GM19455 (cell line): ENCODE data around the gene CMTM6.

Experiments
- ATAC-seq: cut with Tn5 transposase; IDR thresholded peaks from one replicate; pipeline ENCODE4 v1.9.1; 2021; ENCODE audit not compliant: unreplicated experiment

Gene CMTM6

DNA sequence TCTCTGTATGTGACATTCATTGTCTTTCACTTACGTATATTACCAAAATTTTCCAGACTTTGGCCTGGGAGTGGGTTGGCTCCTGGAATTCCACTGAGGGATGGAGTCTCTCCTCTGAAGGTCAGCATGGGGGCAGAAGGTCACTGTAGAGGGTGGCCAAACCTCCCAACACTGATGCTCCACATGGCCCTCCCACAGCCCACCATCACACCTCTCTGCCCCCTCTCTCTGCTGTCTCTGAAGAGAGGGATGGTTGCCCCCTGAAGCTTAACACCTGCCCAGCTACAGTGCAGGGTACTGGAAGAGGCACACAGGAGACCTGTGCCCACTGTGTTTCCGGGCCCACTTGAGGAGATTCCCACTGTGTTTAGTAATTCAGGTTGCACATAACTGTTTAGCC is 52.2 kb downstream of the CMTM6 start:
- ATAC-seq: no peak

- no peak for ATAC-seq
Measured at GRCh38 chr3:32449691-32450090, 53.0 kb downstream of the CMTM6 start.

GRCh38 chr3:32448686-32449474 is 53.8 kb downstream of the CMTM6 start:
- no peak for ATAC-seq

GRCh38 chr3:32447865-32448400 is 54.7 kb downstream of the CMTM6 start:
- ATAC-seq: no peak

- ATAC-seq: no peak
Measured at GRCh38 chr3:32443478-32443877, 59.2 kb downstream of the CMTM6 start.

DNA sequence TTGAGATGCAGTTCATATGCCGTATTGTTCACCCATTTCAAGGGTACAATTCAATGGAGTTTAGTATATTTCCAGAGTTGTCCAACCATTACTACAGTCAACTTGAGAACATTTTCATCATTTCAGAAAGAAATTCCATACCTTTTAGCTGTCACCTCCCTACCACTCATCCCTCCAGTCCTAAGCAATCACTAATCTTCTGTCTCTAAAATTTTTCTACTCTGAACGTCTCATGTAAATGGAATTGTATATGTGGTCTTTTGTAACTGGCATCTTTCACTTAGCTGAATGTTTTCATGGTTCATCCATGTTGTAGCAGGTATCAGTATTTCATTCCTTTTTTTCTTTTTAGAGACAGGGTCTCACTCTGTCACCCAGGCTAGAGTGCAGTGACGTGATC is 59.9 kb downstream of the CMTM6 start:
- ATAC-seq: no peak

- no peak for ATAC-seq
Measured at GRCh38 chr3:32440611-32441350, 61.9 kb downstream of the CMTM6 start.

GRCh38 chr3:32439421-32439820 is 63.2 kb downstream of the CMTM6 start:
- peak; percentile 26 for ATAC-seq

DNA sequence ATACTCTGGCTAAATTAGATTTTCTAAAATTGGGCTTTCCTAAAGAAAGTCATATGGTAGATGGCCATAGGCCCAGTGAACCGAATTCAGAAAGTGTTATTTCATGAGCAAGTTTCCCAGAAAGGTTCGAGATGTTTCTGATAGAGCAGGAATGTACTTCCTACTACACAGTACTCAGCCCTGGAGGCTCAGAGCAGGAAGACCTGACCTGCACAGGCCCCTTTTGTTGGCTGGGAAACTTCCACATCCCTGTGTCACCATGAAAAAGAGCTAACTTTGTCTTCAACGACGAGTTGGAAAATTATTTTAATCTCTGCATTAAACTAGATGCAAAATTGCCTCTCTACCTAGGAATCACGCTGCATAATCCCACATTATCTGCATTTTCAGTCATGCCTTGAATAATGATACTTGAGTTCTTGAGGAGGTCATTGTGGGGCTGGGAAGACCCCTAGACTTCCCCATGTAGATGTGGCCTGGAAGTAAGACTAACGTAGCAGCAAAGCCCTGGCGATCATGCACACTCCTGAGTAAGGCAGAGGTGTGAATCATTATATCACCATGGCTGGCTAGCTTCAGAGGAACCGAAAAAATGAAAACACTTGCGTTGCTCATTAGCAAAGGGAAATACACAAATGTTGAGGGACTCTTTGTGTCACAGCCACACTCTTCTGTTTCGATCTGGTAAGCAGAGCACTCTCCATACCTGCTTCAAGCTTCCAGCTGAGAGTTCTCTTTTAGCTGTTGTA is 63.9 kb downstream of the CMTM6 start:
- ATAC-seq: peak; percentile 89

DNA sequence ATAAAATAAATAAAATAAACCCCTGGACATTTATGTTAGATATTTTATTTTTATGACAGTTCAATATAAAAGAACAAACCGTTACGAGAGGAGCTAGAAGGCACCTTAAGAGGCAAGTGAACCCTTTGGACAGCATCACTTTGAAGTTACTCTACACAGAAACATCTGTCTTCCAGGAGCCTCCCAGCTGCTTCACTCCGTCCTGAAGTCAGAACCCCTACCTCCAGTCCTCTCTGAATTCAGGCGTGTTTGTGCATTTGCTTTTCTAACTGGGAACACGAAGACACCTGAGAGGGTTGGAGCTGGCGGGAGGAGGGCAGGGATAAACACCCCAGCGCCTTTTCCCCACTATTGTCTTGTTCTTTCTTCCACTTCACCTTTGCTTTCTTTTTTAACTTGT is 64.8 kb downstream of the CMTM6 start:
- no peak for ATAC-seq

- no peak for ATAC-seq
Measured at GRCh38 chr3:32436816-32437189, 65.8 kb downstream of the CMTM6 start.

DNA sequence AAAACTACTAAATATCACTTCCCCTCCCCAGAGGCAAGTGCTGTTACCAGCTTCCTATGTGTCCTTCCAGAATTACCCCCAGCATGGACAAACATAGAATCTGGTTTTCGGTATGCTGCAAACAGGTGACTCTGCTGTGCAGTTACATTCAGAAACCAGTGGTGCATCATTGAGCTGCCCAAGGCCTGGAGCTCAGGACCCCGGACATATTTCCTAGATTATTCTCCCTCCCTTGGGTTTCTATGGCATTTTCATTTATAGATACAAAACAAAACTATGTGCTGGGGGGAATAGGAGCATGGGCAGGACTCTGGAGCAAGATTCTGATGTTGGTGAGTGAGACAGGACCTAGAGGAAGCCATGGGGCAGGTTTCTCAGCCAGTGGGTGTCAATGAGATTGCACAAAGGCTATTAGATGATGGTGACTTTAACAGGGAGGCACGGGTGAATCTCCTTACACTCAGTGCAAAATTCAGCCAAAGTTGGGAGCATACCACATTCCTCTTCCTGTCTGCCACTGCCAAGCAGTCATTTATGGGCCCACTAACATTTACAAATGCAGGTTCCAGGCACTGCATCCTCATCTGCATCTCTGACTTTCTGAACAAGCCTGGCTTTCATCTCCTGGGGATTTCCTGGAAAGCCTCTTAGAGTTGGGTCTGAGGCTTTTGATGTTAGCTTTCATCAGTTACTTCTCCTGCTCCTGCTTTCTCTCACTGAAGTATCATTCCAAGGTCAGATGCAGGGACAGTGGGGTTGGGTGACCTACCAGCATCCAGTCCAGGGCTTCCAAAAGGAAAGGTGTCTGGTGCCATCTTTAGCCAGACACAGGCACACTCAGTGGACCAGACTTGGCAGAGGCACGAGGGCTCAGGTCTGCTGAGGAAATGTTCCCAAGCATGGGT is 66.5 kb downstream of the CMTM6 start:
- ATAC-seq: no peak

GRCh38 chr3:32434206-32434605 is 68.4 kb downstream of the CMTM6 start:
- ATAC-seq: no peak

DNA sequence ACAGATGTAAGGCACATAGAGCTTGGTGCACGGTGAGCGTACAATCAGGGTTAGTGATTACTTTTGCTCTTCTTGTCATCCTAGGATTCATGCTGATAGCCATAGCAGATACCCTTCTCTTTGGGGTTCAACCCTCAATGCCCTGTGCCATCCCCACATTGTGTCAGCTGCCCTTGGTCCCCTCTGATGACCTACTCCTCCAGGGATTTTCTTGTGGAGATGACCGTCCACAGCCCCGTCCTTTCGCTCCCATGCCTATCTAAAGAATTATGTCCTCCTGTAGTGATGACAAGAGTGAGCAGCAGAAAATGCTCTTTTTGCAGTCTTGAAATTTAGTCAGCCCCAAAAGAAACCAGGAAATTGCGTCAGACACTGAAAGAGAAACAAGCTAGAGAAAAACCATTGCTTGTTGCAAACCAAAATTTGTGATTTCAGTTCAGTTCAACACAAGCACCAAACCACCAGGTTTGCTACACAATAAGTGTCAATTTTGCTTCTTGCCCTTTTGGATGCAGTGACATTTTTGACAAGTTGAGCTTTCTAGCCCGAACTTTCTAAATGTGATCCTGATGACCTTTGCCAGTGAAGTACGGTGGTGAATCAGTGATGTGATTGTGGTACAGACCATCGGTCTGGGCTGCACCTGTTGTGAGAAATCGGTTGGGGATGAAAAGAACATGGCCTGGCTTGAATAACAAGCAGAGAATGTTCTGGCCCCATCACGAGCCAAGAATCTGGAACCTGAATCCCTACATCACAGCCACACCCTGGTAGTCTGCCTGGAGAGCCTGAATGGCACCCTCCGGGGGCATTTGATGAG is 69.7 kb downstream of the CMTM6 start:
- ATAC-seq: no peak

DNA sequence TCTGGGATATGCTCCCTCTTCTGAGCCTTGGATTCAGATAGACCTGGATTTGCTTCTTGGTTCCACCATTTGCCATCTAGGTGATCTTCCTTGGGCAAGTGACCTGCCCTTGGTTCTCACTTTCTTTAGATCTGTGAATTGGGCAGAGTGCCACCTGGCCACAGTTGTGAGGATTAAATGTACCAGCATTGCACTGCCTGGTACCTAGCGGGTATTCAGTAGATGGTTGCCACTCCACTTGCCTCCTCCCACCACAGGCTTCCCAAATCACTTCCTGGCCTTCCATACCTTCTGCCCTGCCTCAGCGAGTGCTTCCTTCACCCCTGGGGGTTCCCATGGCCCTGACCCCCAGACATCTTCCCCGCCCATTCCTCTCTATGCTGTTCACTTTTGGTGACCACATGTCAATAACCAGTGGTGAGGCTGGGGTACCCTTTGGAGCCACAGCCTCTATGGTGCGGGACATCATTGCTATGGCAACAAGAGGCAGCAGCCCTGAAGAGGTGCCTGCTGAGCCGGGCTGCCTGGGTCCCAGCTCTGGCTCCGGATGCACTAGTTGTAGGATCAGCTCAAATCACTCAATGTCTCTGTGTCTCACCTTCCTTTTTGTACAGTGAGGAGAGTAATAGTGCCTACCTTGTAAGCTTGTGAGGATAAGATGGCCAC is 70.5 kb downstream of the CMTM6 start:
- no peak for ATAC-seq

DNA sequence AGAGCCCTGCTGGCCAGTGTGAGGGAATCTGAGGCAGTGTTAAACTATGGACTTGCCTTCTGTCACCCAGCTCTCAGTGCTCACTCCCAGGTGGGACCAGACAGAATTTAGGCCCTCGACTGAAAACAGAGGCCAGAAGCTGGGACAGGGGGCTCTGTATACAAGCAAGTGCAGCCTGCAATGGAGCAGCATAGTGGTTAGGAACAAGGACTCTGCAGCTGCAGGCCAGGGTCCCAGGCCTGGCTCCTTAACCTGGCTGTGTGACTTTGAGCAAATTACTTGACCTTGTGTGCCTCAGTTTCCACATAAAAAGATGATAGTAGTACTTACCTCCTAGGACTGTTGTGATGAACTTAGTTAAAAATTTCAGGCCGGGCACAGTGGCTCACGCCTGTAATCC is 71.2 kb downstream of the CMTM6 start:
- no peak for ATAC-seq
